ENCODE measurements around the gene NINJ1. TPM values are rescaled to one million over a fixed set of nuclear protein-coding genes. Genes with fewer than 3 reads are reported as not detected.
A peak's percentile ranks its signal among the peaks of the same experiment; 100 is the strongest.

Gene NINJ1
- total RNA-seq, 1 donor from 2014 or later, result 34.7 TPM

DNA sequence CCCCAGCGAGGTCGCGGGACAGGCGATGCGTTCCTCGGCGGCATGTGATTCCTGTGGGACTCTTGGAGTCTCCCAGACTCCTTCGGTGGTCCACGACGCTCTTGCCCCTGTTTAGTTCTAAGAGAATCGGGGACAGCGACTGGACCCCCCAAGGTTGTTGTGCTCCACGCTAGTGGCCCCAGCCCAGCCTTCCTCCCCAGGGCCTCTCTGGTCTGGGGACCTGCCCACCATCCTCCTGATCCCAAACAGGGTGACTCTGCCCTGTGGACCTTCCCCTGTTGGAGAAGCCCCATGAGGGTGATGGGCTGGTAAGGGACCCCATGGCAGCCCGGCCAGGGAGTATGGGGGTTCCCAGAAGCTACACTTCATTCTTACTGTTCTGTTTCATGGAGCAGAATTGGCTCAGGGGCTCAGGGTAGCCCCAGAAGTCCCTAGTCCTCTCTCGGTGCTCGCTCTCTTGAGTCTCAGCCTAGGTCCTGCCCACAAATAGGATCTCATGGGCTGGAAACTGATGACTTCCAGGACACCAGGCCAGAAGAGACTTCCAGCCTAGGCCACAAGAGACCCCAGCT is 37.2 kb downstream of the NINJ1 start:
- H3K27ac Mint-ChIP-seq, result no peak overlapping the region
- H3K9me3 Mint-ChIP-seq, result peaks cover 5% of the 10 kb centered on the region
- H3K27me3 Mint-ChIP-seq (ENCODE audit: low read depth), result no peaks in the 10 kb centered on the region
- TF ChIP-seq CTCF (IDR thresholded peaks at IDR 0.05; ENCODE audit: unreplicated experiment), result no peak
- no peak for DNase-seq (ENCODE audit: low spot score in 2 of 2, unreplicated experiment in 2 of 2)
- peaks cover 42% of the 10 kb centered on the region for H3K4me1 Mint-ChIP-seq
- peak overlapping the region; percentile 78 for H3K4me3 Mint-ChIP-seq
- peaks cover 5% of the 10 kb centered on the region for H3K36me3 Mint-ChIP-seq

DNA sequence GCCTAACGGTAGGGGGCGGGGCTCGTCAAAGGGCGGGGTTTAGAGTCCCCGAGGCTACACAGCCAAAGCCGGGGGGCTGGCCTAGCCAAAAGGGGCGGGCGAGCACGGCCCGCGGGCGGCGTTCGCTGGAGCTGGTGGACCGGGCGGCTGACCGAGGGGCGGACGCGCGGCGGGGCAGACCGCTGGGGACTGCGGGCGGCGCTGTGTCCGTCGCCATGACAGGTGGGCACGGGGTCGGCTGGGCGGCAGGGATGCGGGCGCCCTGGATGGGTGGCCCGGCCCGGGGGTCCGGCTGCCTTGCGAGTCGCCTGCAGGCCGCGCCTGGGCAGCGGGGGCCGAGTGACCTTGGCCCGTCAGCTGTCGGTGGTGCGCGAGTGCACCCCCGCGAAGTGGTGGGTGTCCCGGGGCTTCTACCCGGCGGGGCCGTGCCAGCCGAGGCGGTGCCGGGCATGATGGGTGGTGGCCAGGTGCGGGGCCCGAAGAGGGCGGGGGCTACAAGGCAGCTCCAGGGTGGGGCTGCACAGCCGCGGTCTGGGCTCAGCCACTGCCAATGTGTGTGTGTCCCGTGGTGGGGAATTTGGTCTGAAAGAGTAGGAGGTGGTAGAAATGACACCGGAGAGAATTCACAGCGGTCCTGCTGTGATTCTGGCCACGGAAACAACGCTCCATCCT is 37.8 kb downstream of the NINJ1 start, which contains the start of gene CARD19:
Gene CARD19 (plus strand): TSS at position 87 of the 672 bp plus-strand sequence. CDS start 129 bp downstream, at position 216.
- DNase-seq (ENCODE audit: low spot score in 2 of 2, unreplicated experiment in 2 of 2), result peak in 1 of 2 experiments; percentile 62
- Mint-ChIP-seq H3K9me3 (peaks cover 7% of the 10 kb centered on the region), H3K27me3 (ENCODE audit: low read depth) (no peaks in the 10 kb centered on the region), H3K4me1 (peaks cover 43% of the 10 kb centered on the region), H3K4me3 (peak within 1 kb of the TSS; percentile 78), H3K27ac (peak within 1 kb of the TSS; percentile 80), H3K36me3 (peaks cover 5% of the 10 kb centered on the region)
- TF ChIP-seq CTCF (IDR thresholded peaks at IDR 0.05; ENCODE audit: unreplicated experiment), result no peak

GRCh38 chr9:93095205-93096130 is 38.6 kb downstream of the NINJ1 start:
- Mint-ChIP-seq H3K27ac (peak overlapping the region; percentile 80), H3K9me3 (peaks cover 5% of the 10 kb centered on the region), H3K27me3 (ENCODE audit: low read depth) (no peaks in the 10 kb centered on the region), H3K4me1 (peaks cover 47% of the 10 kb centered on the region), H3K36me3 (peaks cover 1% of the 10 kb centered on the region), H3K4me3 (peak overlapping the region; percentile 61)
- DNase-seq (ENCODE audit: low spot score in 2 of 2, unreplicated experiment in 2 of 2), result peak; percentile 100
- no peak for TF ChIP-seq CTCF (IDR thresholded peaks at IDR 0.05; ENCODE audit: unreplicated experiment)

DNA sequence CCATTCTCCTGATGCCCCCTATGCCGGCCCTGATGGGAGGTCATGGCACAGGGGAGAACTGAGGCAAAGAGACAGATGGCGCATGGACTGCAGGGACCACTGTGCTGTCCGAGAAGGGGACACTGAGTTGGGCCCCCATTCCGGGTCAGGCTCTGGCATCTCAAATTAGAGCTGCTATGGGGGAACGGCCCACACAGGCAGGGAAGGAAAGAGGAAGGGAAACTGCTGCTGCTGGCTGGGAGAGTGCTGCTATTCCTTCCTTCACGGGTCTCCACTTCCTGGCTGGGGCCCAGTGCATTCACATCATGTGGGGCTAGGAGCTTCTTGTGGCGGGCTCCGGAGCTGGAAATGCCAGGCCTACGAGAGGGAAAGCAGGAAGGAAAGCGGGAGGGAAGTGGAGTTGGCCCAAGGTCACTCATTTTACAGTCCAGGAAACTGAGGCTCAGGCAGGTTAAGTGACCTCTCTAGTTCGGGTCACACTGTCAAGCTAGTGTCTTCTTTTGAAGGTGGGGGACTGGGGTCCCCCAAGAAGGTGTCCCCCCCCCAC is 39.3 kb downstream of the NINJ1 start:
- no peak for DNase-seq (ENCODE audit: low spot score in 2 of 2, unreplicated experiment in 2 of 2)
- TF ChIP-seq CTCF (IDR thresholded peaks at IDR 0.05; ENCODE audit: unreplicated experiment), result no peak
- Mint-ChIP-seq H3K27ac (peak overlapping the region; percentile 80), H3K9me3 (peaks cover 4% of the 10 kb centered on the region), H3K4me1 (peaks cover 49% of the 10 kb centered on the region), H3K27me3 (ENCODE audit: low read depth) (no peaks in the 10 kb centered on the region), H3K36me3 (no peaks in the 10 kb centered on the region), H3K4me3 (peak overlapping the region; percentile 61)

DNA sequence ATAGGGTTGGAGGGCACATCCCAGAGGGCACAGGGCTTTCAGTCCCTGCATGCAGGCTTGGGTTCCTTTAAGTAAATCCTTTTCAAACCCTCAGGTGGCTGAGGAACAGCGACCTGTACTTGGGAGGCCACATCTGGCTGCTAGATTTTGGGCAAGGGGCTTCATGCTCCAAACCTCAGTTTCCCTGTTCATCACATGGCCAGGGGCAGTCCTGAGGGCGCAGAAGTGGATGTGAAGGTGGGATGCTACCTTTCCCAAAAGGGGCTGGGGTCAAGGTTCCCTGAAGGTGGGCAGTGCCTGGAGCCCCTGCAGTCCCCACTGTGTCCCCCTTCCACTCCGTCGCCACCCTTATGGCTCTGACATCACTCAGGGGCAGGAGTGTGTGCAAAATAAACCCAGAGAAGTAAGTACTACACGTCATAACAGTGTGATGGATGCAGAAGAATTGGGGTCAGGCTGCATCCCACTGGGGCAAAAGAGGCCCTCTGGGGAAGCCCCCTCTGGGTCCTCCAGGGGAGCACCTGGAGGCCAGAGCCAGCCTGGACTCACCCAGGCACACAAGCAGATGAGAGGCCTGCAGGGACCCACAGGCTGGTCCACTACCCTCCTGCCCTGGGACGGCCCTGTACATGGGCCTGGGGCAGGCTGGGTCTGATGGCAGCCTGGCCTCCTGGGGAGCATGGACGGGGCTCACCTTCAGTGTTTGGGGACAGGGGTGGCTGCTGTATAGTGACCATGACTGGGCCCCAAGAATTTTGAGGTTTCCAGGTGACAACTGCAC is 40.0 kb downstream of the NINJ1 start:
- H3K4me1 Mint-ChIP-seq, result peaks cover 51% of the 10 kb centered on the region
- H3K36me3 Mint-ChIP-seq, result no peaks in the 10 kb centered on the region
- peaks cover 4% of the 10 kb centered on the region for H3K9me3 Mint-ChIP-seq
- no peak for TF ChIP-seq CTCF (IDR thresholded peaks at IDR 0.05; ENCODE audit: unreplicated experiment)
- no peaks in the 10 kb centered on the region for H3K27me3 Mint-ChIP-seq (ENCODE audit: low read depth)
- no peak for DNase-seq (ENCODE audit: low spot score in 2 of 2, unreplicated experiment in 2 of 2)
- H3K4me3 Mint-ChIP-seq, result peak overlapping the region; percentile 61
- H3K27ac Mint-ChIP-seq, result peak overlapping the region; percentile 80

Data from mesothelial cell of epicardium (in vitro differentiated cells).